NK-92 (cell line): ENCODE measurements around the gene HEXB.
A peak's percentile ranks its signal among the peaks of the same experiment; 100 is the strongest.
"Not testable (repeated sequence)": the region's sequence is repeated elsewhere in the genome, so short reads cannot be mapped to it uniquely, and the experiment has no call there.

Experiments
- DNase-seq: peaks from one replicate; lab custom pipeline; 2025; ENCODE audit not compliant: unreplicated experiment; lab: John Stamatoyannopoulos, UW

HEXB gene

GRCh38 chr5:74725331-74725730 lies 40.3 kb downstream of the HEXB start:
- DNase-seq = no peak

DNA sequence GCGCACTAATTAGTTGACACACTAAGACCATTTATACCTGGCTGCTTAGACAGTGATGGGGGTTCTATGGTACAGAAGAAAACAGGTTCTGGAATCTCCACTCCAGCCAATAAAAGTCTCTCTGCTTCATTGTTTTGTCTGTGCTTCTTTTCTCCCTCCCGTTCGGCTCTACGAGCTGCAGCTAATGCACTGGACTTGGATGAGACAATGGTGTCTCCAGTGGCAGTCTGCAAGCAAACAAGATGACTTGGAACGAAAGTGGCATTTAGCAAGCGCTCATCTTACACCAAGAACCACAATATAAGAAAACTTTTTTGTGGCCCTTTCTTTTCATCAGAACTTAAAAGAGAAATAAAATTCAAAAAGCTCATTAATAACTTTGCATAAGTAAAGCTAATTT lies 51.7 kb downstream of the HEXB start:
- no peak for DNase-seq

- no peak for DNase-seq
Measured at GRCh38 chr5:74738406-74738805, 53.4 kb downstream of the HEXB start.

GRCh38 chr5:74748742-74749141 lies 63.7 kb downstream of the HEXB start:
- not testable (repeated sequence) for DNase-seq

DNA sequence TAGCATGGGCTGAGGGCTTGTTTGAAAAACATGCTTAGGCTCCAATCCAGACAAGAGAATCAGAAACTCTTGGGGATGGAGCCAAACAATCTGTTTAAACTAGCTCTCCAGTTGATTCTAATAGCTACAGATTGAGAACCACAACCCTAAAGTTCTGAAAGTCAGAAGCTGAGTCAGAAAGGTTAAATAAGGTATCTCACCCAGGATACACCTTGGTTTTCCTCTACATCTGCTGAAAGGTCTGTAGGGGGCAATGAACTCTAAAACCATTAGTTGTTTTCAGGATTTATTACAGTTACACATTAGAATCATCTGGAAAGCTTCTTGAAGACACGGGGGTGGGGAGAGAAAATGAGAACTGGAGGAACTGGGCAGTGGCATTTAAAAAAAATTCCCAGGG lies 76.2 kb downstream of the HEXB start:
- no peak for DNase-seq

GRCh38 chr5:74762599-74762998 lies 77.6 kb downstream of the HEXB start:
- DNase-seq = no peak

GRCh38 chr5:74763504-74763903 lies 78.5 kb downstream of the HEXB start:
- no peak for DNase-seq

- no peak for DNase-seq
Measured at GRCh38 chr5:74765201-74765600, 80.2 kb downstream of the HEXB start.

DNA sequence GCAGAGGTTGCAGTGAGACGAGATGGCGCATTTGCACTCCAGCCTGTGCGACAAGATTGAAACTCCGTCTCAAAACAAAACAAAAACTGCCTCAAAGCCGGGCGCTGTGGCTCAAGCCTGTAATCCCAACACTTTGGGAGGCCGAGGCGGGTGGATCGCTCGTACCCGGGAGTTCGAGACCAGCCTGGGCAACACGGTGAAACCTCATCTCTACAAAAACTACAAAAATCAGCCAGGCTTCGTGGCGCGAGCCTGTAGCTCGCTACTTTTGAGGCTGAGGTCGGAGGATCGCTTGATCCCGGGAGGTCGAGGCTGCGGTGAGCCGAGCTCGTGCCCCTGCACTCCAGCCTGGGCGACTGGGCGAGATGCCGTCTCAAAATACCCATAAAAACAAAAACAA lies 80.9 kb downstream of the HEXB start:
- DNase-seq = no peak

GRCh38 chr5:74766418-74766848 lies 81.4 kb downstream of the HEXB start:
- DNase-seq = no peak

DNA sequence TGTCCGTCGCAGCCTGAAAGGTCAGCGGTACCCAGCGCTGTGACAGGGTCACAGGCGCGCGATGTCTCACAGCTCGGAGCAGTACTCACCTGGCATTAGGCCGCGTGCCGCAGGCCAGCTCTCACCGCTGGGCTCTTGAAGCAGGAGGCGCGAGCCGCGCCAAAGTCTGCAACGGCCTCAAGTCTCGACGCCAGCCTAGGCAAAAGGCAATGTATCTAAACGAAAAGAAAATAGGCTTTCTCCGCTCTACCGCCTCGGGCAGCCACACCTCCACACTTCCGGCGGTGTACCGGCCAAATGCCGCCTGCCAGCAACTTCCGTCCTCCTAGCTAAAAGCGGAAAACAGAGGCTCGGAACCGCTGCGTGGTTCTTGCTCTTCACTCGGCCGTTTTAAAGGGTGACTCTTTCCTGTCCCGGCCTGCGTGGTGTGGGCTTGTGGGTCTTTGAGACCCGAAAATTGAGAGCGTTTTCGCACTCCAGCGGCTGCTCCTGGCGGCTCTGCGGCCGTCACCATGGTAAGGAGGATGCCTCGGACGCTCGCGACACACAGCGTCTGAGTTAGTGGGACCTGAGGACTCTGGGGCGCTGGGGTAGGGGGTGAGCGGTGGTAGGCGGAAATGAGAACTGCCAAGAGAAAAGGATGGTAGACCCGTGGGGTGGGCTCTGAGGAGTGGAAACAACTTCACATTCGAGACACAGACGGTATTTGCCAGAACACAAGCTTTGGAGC lies 82.0 kb downstream of the HEXB start, which contains the start of the genes GFM2 and NSA2:
TSS of gene GFM2 (minus strand) at position 269 of the 730 bp plus-strand sequence. CDS start 3,375 bp downstream, outside the sequence.
TSS of gene NSA2 (plus strand) at position 401 of the 730 bp plus-strand sequence. CDS start at position 513, 112 bp downstream.
- peak; percentile 38 for DNase-seq

- no peak for DNase-seq
Measured at GRCh38 chr5:74767579-74767913, 82.5 kb downstream of the HEXB start.
